Activated naive CD4-positive, alpha-beta T cell treated with anti-CD3 and anti-CD28 coated beads for 36 hours (primary cell): Measurements from ENCODE around the gene C6orf15. TPM values are rescaled to one million over a fixed set of nuclear protein-coding genes. Genes with fewer than 3 reads are reported as not detected.
A peak's percentile ranks its signal among the peaks of the same experiment; 100 is the strongest.
"Not testable (repeated sequence)": the region's sequence is repeated elsewhere in the genome, so short reads cannot be mapped to it uniquely, and the experiment has no call there.

Source experiments
- CTCF ChIA-PET: fragments of 350-600 bp; sonication (Branson Sonifier 250); formaldehyde crosslinking; loops from one replicate; lab custom pipeline; 2021; ENCODE audit warnings: antibody characterized with exemption; lab: Charles Lee
- DNase-seq: peaks from one replicate; pipeline ENCODE4 v3.0.0-alpha.2; 2020
- H3K27ac Mint-ChIP-seq: one replicate; pipeline ENCODE4 v1.8.0; 2021; ENCODE audit warnings: mild to moderate bottlenecking, mixed read lengths
- H3K27me3 Mint-ChIP-seq: one replicate; pipeline ENCODE4 v1.8.0; 2021; ENCODE audit warnings: low read depth, mixed read lengths
- H3K36me3 Mint-ChIP-seq: one replicate; pipeline ENCODE4 v1.8.0; 2021; ENCODE audit warnings: low read depth, mixed read lengths
- H3K4me1 Mint-ChIP-seq: one replicate; pipeline ENCODE4 v1.8.0; 2021; ENCODE audit warnings: low read depth, mixed read lengths
- H3K4me3 Mint-ChIP-seq: one replicate; pipeline ENCODE4 v1.8.0; 2021; ENCODE audit warnings: mild to moderate bottlenecking, moderate library complexity, mixed read lengths
- H3K9me3 Mint-ChIP-seq: one replicate; pipeline ENCODE4 v1.8.0; 2021; ENCODE audit warnings: mixed read lengths
- intact Hi-C: fragments of 100-400 bp; cut with micrococcal nuclease; formaldehyde crosslinking; loops from one replicate; pipeline ENCODE4 v1.15.1; 2023
- total RNA-seq, 2 experiments: library from RNA; stranded (reverse); gene quantifications; one replicate each; pipeline ENCODE4 v1.2.3, GENCODE V29; 2021

C6orf15 gene
- total RNA-seq, 2 experiments from 2014 or later: not detected

- CTCF ChIA-PET: interaction anchor here (0.6 to 4.2 kb wide), 42 partner anchors 7 to 597 kb away, joined by 3 to 73 read pairs (median 4); partner anchors contain the start of genes DHX16, GTF2H4 and VARS2
- H3K36me3 Mint-ChIP-seq: no peaks in the 10 kb centered on the region
- intact Hi-C loops: loop anchor here (1.0 to 2.0 kb wide), 3 partner anchors 164 to 597 kb away; no protein-coding TSS in a partner anchor
- peak; percentile 86 for DNase-seq
- peaks cover 8% of the 10 kb centered on the region for H3K4me1 Mint-ChIP-seq
- no peaks in the 10 kb centered on the region for H3K27me3 Mint-ChIP-seq
- H3K9me3 Mint-ChIP-seq: no peaks in the 10 kb centered on the region
- H3K4me3 Mint-ChIP-seq: peak overlapping the region; percentile 32
- no peak overlapping the region for H3K27ac Mint-ChIP-seq
Measured at GRCh38 chr6:31079656-31080261, 32.6 kb downstream of the C6orf15 start.

GRCh38 chr6:31076611-31077010, 35.8 kb downstream of the C6orf15 start:
- Mint-ChIP-seq H3K4me3 (no peak overlapping the region), H3K36me3 (no peaks in the 10 kb centered on the region), H3K27ac (no peak overlapping the region), H3K4me1 (peaks cover 8% of the 10 kb centered on the region), H3K27me3 (no peaks in the 10 kb centered on the region), H3K9me3 (no peaks in the 10 kb centered on the region)
- no peak for DNase-seq
- intact Hi-C loops: no loop called here
- CTCF ChIA-PET: no interaction called here

- intact Hi-C loops: no loop called here
- CTCF ChIA-PET: interaction anchor here (0.6 to 0.7 kb wide), 2 partner anchors 12 to 744 kb away, joined by 3 to 5 read pairs; no protein-coding TSS in a partner anchor
- H3K27ac Mint-ChIP-seq: no peak overlapping the region
- no peaks in the 10 kb centered on the region for H3K27me3 Mint-ChIP-seq
- H3K9me3 Mint-ChIP-seq: no peaks in the 10 kb centered on the region
- H3K4me3 Mint-ChIP-seq: no peak overlapping the region
- peaks cover 8% of the 10 kb centered on the region for H3K4me1 Mint-ChIP-seq
- no peak for DNase-seq
- H3K36me3 Mint-ChIP-seq: no peaks in the 10 kb centered on the region
Measured at GRCh38 chr6:31075528-31075927, 36.8 kb downstream of the C6orf15 start.

GRCh38 chr6:31074401-31074800, 38.0 kb downstream of the C6orf15 start:
- intact Hi-C loops: no loop called here
- H3K36me3 Mint-ChIP-seq: no peaks in the 10 kb centered on the region
- peaks cover 2% of the 10 kb centered on the region for H3K4me1 Mint-ChIP-seq
- no peak overlapping the region for H3K4me3 Mint-ChIP-seq
- no peaks in the 10 kb centered on the region for H3K9me3 Mint-ChIP-seq
- no peaks in the 10 kb centered on the region for H3K27me3 Mint-ChIP-seq
- no peak overlapping the region for H3K27ac Mint-ChIP-seq
- DNase-seq: no peak
- CTCF ChIA-PET: interaction anchor here (1.9 kb wide), 1 partner anchor 13 kb away, joined by 6 read pairs; no protein-coding TSS in a partner anchor

GRCh38 chr6:31070711-31071197, 41.6 kb downstream of the C6orf15 start:
- Mint-ChIP-seq H3K36me3 (no peaks in the 10 kb centered on the region), H3K4me1 (no peaks in the 10 kb centered on the region), H3K27ac (no peak overlapping the region), H3K9me3 (no peaks in the 10 kb centered on the region), H3K27me3 (no peaks in the 10 kb centered on the region), H3K4me3 (no peak overlapping the region)
- DNase-seq: no peak
- CTCF ChIA-PET: interaction anchor here (0.9 to 3.5 kb wide), 8 partner anchors 9 to 156 kb away, joined by 3 to 27 read pairs (median 5); partner anchors contain the start of genes MUCL3 and VARS2
- intact Hi-C loops: no loop called here

GRCh38 chr6:31068669-31069340, 43.6 kb downstream of the C6orf15 start:
- peak; percentile 84 for DNase-seq
- Mint-ChIP-seq H3K4me3 (no peak overlapping the region), H3K36me3 (no peaks in the 10 kb centered on the region), H3K9me3 (no peaks in the 10 kb centered on the region), H3K27me3 (no peaks in the 10 kb centered on the region), H3K4me1 (no peaks in the 10 kb centered on the region), H3K27ac (no peak overlapping the region)
- CTCF ChIA-PET: interaction anchor here (0.6 to 3.5 kb wide), 15 partner anchors 11 to 240 kb away, joined by 3 to 27 read pairs (median 4); partner anchors contain the start of genes MUCL3 and VARS2
- intact Hi-C loops: loop anchor here (1.0 to 2.0 kb wide), 2 partner anchors 18 to 154 kb away; no protein-coding TSS in a partner anchor

- H3K4me1 Mint-ChIP-seq, H3K27ac Mint-ChIP-seq, H3K4me3 Mint-ChIP-seq, H3K27me3 Mint-ChIP-seq, H3K9me3 Mint-ChIP-seq, DNase-seq, H3K36me3 Mint-ChIP-seq: not testable (repeated sequence)
- CTCF ChIA-PET: interaction anchor here (0.7 to 3.5 kb wide), 5 partner anchors 11 to 153 kb away, joined by 3 to 26 read pairs (median 6); no protein-coding TSS in a partner anchor
- intact Hi-C loops: loop anchor here (2.0 kb wide), 1 partner anchor 19 kb away; no protein-coding TSS in a partner anchor
Measured at GRCh38 chr6:31067891-31068668, 44.3 kb downstream of the C6orf15 start.

- H3K4me3 Mint-ChIP-seq, H3K4me1 Mint-ChIP-seq, CTCF ChIA-PET, intact Hi-C loops, DNase-seq, H3K27me3 Mint-ChIP-seq, H3K9me3 Mint-ChIP-seq, H3K27ac Mint-ChIP-seq, H3K36me3 Mint-ChIP-seq: not testable (repeated sequence)
Measured at GRCh38 chr6:31067028-31067427, 45.3 kb downstream of the C6orf15 start.

- H3K4me3 Mint-ChIP-seq: no peak overlapping the region
- H3K27ac Mint-ChIP-seq: no peak overlapping the region
- no peaks in the 10 kb centered on the region for H3K9me3 Mint-ChIP-seq
- no peak for DNase-seq
- H3K4me1 Mint-ChIP-seq: no peaks in the 10 kb centered on the region
- CTCF ChIA-PET: no interaction called here
- H3K36me3 Mint-ChIP-seq: no peaks in the 10 kb centered on the region
- no peaks in the 10 kb centered on the region for H3K27me3 Mint-ChIP-seq
- intact Hi-C loops: no loop called here
Measured at GRCh38 chr6:31065556-31065955, 46.8 kb downstream of the C6orf15 start.

- Mint-ChIP-seq H3K27ac (no peak overlapping the region), H3K4me1 (no peaks in the 10 kb centered on the region), H3K36me3 (no peaks in the 10 kb centered on the region), H3K9me3 (no peaks in the 10 kb centered on the region), H3K4me3 (no peak overlapping the region), H3K27me3 (no peaks in the 10 kb centered on the region)
- intact Hi-C loops: no loop called here
- no peak for DNase-seq
- CTCF ChIA-PET: no interaction called here
Measured at GRCh38 chr6:31063906-31064435, 48.4 kb downstream of the C6orf15 start.
